ENCODE measurements around the gene SEMA6D.

SEMA6D gene

DNA sequence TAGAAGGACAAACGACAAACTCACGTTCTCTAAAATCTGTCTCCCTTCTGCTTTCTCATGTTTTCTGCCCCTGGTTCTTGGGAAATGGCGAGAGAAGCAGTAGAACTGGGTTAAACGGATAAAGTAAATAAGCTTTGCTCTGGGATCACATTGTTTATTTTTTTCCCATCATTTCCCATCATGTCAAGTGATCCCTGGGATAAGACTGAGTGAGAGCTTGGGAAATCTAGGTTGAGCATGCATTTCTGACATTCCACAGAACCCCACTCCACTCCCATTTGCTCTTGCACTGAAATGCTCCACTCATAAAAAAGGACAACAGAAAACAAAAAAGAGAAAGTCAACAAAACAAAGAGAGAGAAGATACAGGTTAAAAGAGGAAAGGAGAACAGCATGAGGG is 69.1 kb downstream of the SEMA6D start:
- in situ Hi-C loops (cut with MboI; ENCODE audit: low sequenced_read_pairs): no loop called here

DNA sequence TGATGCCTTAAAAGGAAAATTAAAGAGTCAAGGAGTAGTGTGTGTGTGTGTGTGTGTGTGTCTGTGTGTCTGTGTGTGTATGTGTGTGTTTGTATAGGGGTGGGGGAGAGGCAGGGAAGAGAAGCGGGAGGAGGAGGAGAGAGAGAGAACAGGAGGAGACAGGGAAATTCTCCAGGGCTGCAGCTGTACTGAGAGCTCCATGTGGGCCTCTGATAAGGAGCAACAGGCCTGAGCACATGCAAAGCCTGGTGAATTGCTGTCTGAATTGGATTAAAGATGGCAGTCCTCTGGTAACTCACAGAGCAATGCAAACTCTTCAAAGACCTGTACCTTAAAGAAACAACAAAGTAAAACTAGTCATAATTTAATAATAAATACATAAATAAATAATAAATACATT is 70.6 kb downstream of the SEMA6D start:
- in situ Hi-C loops (cut with MboI; ENCODE audit: low sequenced_read_pairs): no loop called here

DNA sequence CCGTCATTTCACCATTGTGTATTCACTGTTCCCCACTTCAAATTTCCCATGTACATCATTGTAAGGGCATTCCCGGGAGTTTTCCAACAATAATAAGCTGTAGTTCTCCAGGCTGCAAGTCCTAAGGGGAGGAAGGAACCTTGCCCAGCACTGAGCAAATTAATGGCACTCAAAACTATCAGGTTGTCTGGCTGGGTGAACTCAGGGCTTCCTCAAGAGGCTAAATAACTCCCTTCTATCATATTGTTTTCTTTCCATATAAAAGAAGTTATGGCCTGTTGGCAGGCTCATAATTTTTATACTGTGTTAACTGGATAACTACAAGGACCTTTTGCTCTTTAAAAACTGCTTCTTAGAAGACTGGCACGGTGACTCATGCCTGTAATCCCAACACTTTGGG is 71.4 kb downstream of the SEMA6D start:
- in situ Hi-C loops (cut with MboI; ENCODE audit: low sequenced_read_pairs): no loop called here

DNA sequence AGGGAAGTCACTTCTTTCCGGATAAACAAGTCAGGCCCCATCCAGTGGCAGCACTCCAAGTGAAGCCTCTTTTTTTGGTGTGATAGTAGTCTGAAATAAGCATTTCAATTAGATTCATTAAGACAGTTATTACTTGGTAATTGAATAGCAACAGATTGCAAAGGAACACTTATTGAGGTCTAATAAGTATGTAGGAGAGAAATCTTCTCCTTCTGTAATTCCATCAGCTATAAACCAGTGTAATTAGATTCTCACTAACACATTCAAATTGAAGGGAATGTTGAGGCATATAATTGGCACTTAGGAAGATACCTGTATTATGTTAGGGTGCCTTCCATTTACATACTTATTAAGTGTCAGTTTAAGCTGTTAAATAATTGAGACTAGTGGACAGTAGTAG is 73.9 kb downstream of the SEMA6D start:
- in situ Hi-C loops (cut with MboI; ENCODE audit: low sequenced_read_pairs): no loop called here

DNA sequence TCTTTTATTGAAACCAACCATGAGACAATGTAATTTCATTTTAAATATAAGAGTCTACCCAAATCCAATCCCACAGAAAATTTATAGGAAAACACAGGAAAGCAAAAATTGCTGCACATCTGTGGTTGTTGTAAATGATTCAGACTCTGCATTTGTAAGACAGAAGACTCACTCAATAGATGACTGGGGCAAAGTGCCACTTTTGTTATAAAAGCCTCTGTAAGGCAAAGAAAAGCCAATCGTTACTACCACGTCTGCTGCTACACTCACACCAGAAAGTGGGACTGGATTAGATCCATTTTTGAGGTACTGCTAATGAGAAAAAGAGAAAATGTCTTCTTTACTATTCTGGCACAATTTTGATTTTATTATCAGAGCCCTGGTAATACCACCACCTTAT is 74.9 kb downstream of the SEMA6D start:
- in situ Hi-C loops (cut with MboI; ENCODE audit: low sequenced_read_pairs): no loop called here

DNA sequence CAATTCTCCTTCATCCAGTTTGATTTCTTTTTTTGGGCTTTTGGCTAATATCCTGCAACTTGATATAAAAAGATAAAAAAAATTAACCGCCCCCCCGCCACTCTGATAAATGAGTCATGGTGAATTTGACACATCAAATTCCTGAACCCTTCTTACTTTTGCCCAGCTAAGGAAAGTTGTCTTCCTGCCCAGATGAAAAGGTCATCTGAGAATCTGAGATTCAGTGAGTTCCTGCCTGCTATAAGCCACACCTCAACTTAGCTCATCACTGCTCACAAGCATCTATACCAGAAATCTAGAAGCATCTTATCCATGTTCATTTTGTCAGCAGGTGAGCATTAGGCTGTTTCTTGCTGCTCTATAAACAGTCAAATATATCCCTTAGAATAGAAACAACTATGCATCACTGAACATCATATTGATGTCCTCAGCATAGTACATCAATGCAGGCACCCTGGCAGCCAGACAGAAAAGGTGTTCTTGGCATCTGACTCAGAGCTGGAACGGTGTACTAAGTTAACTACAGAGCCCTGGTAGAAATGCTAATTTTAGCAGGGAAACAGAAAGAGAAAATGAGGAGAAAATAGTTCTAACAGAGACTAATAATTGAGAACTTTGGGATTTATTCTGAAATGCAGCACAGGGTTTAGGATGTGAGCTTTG is 77.1 kb downstream of the SEMA6D start:
- in situ Hi-C loops (cut with MboI; ENCODE audit: low sequenced_read_pairs): no loop called here

DNA sequence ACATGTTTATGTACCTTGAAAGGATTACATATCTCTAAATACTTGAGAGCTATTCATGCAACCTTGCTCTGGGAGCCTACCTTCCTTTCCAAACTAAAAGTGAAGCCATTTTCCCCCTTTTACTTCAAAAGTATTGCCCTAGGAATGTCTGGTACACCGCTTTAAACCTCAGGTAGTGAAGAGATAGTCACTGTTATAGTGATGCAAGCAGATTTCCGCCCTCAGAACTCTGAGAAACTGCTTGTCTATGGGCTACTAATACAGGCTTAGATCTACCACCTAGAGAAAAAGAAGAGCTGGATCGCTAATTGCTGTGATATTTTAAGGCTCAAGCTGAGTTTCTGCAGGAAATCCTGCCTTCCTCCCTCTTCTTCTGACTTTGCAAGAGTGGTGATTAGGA is 78.6 kb downstream of the SEMA6D start:
- in situ Hi-C loops (cut with MboI; ENCODE audit: low sequenced_read_pairs): no loop called here

DNA sequence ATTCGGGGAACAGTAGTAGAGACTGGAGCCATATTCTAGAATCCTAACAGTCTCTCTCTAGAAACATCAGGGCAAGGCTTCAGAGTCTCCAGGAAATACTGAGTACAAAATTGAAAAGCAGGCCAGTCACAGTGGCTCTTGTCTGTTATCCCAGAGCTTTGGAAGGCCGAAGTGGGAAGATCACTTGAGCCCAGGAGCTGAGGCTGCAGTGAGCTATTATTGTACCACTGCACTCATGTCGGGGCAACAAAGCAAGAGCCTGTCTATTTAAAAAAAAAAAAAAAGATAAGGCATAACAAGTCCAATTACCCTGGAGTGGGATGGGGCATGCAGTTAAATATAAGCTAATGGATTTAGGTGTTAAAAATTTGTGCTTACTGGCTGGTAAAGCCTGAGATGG is 79.0 kb downstream of the SEMA6D start:
- in situ Hi-C loops (cut with MboI; ENCODE audit: low sequenced_read_pairs): no loop called here

DNA sequence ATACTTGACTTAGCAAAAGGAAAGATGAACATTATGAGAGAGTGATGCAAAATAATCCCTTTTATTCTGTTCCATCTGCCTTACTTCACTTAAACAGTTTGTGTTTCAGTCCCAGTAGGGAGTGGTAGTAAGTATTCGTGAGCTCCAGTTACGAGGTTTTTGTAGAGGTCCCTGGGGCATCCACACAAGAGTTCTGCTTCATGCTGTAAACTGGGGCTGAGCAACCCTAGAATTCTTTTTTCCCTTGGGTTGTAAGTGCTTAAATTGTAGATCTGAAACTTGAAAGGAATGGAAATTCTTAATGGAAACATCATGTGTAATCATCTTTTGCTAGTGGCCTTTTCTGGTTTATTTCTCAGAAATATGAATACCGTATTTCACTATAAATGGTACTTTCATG is 79.5 kb downstream of the SEMA6D start:
- in situ Hi-C loops (cut with MboI; ENCODE audit: low sequenced_read_pairs): no loop called here

DNA sequence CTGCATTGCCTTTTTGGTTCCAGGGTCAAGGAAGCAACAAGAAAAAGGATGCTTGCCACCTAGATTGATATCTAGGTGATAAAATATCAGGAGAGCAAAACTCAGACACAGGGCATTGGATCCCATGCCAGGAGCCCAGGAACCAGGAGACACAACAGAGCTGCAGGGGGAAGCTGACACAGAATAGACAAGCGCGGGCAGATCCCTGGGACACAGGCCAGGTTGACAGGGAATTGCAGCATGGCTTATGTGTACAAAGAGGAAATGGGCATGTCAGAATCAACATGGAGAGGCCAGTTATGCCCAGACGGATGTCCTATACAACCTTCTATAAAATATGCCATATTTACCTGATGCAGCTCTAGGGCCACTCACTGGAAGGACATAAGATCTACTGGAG is 84.2 kb downstream of the SEMA6D start:
- in situ Hi-C loops (cut with MboI; ENCODE audit: low sequenced_read_pairs): no loop called here

DNA sequence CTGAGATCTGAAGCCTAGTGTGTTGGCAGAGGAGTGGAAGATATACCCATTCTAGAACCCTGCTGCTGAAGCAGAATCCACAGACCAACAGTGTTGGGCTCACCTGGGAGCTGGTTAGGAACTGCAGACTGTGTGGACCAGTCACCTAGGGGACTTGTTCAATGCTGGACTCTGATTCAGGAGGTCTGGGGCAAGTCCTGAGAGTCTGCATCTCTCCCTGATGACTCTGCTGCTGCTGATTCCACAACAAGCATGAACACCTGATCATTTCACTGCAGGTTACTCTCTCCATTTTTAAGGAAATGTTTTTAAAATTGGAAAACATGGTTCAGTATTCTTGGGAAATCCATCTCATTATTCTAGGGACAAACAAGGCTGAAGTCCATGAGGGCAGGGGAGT is 84.9 kb downstream of the SEMA6D start:
- in situ Hi-C loops (cut with MboI; ENCODE audit: low sequenced_read_pairs): no loop called here

DNA sequence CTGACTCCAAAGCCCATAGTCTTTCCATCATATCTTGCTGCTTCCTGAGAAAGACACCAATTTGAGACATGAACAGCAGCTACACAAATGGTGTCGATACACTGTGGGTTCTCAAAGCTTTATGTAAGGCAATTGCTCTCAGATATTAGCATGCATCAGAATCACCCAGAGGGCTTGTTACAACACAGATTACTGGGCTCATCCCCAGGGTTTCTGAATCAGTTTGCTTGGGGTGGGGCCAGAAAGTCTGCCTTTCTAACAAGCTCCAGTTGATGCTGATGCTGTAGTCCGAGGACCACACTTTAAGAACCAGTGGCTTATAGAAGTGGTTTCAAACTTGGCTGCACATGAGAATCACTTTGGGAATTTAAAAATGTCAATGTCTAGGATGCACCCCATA is 86.5 kb downstream of the SEMA6D start:
- in situ Hi-C loops (cut with MboI; ENCODE audit: low sequenced_read_pairs): no loop called here

DNA sequence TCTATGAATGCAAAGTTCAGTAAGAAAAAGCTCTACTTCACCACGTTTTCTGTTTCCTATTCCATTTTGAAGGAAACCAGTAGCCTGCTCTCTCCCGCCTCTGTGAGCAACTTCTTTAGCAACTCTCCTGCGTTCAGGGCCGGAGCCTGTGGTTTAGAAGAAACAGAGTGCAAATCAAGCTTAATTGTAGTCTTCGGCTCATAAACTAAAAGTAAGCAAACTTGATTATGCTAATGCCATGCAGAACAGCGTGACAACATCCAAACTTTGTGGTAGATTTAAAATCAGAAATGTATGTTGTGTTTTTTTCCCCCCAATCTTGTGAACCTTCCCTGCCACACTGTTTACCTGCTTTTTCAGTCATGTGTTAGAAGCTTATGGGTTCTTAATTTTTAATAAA is 87.4 kb downstream of the SEMA6D start:
- in situ Hi-C loops (cut with MboI; ENCODE audit: low sequenced_read_pairs): no loop called here

DNA sequence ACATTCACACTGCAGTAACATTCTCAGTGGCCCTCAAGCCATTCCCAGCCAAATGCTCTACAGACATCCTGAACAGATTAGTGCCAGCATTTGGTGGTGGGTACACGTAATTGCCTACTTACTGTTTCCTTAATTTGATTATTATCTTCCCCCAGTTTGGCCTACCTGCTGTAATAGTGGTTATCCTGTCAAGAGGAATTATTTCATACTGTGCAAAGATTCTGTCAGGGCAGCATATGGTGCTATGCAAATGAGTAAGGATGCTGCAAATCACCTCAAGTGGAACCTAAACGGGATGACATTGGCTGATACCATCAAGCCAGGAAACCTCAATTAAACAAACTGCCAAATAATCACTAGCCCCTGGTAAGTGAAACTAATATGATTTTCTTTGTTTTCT is 88.7 kb downstream of the SEMA6D start:
- in situ Hi-C loops (cut with MboI; ENCODE audit: low sequenced_read_pairs): no loop called here

DNA sequence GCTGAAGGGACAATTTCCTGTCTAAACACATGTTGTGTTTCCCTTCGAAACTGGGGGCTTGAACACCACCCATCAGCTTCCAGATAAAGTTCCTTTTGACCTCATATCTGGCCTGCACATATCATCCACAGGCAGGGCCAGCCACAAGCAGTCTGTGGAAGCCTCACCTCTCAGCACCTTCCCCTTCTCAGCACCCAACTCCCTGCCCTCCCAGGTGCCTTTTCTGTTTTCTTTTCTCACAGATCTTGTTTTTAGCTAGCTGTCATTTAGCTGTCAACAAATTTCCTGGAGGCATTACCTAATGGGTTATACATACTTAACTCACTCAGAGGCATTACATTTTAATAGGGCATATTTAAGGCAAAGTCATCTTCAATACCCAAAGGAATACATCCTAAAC is 93.9 kb downstream of the SEMA6D start:
- in situ Hi-C loops (cut with MboI; ENCODE audit: low sequenced_read_pairs): no loop called here

DNA sequence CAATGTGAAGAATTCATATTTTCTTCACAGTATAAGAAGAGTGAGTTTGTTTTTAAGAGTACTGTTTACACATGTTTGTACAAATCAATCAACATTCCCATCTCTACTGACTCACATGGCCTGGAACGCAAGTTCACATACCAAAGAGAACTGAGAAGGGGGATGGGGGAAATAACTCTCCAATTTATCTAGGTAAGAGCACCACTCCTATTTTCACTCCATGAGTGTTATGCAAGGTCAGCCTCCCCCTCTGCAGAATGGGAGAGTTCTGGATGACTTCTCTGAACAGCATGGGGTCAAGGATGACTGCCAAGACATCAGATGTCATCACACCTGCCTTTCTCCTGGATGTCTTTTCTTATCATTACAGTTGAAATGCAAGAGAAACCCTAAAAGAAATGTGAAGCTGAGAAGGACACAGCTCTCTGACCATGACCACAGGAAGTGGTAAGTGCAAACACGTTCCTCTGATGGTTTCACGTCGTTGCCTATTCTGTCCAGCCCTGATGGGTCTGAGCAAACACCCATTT is 95.2 kb downstream of the SEMA6D start:
- in situ Hi-C loops (cut with MboI; ENCODE audit: low sequenced_read_pairs): no loop called here

DNA sequence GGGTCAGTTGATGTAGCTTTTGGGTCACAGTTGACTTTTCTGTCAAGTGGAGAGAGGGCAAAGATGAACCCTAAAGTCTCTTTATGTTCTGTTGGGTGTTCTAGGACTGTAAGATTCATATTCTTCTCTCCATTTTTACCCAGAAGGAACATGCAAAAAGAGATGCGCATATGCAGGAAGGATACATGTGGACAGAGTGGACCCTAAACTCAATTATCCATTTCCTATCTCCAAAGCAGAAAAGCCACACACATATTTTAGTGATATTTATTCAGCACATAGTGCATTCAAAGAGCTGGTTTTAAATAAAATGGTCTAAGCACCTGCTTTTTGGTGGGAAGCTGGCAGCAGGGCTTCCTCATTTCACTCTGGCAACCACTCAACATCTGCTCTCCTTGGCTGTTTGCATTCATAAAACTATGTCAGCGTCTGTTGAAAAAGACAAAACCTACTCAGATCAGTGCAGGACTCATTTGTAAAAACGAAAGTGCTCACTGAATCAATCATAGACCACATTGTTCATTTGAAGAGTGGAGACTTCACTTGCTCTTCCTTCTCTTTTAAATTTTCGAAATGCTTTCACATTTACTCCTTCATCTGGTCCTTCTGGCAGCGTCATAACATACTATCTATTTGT is 96.6 kb downstream of the SEMA6D start:
- in situ Hi-C loops (cut with MboI; ENCODE audit: low sequenced_read_pairs): no loop called here

DNA sequence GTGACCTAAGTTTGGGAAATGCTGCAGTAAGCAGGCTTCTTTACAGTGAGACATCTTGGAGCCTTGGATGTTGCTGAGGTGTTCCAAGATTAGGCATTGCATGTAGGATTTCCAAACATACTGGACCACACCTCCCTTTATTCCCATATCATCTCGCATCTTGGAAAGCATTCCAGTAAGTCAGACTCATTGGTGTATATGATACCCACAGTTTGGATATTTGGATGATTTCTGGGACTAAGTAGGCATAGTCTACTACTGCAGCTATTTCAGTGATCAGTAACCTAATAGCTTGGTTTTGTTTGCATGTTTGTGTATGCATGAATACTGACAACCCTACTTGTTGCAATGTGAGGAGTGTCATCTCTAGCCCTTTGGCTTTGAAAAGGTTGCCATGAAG is 97.3 kb downstream of the SEMA6D start:
- in situ Hi-C loops (cut with MboI; ENCODE audit: low sequenced_read_pairs): no loop called here

DNA sequence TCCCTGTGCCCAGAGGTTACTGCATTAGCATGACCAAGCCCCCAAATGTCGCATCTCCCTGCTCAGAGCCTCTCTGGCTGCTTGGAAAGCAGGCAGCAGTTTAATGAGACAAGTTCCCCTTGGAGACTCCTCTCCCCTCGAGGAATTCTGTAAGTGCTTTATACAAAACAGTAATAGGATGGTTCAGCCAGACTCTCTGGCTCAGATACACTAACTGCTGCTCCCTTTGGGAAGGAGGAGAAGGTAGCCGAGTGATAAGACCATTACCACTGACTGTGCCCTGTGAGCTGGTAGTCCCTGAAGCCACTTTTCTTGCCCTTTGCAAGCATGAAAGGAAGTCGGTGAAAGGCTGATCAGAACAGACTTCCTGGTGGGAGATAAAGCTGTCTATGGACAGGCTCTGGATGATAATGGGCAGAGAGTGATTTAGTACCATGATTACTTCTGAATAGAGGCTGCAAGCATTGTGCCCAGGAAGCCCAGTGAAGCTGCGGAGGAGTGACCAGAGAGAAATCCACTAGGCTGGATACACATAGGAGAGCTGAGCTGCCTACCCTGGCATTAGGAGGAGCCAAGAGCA is 100.8 kb downstream of the SEMA6D start:
- in situ Hi-C loops (cut with MboI; ENCODE audit: low sequenced_read_pairs): no loop called here

DNA sequence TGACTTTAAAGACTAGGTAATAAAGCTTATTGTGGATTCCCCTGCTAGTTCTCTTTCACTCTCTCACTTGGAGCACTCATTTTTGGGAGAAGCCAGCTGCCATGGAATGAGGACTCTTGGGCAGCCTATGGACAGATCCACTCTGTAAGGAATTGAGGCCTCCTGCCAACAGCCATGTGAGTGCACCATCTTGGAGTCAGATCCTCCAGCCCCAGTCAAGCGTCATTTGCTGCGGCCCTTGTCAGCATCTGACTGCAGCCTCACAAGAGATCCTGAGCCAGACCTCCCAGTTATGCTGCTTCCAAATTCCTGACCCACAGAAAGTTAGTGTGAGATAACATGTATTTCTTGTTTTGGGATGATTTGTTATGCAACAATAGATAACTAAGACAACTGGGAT is 101.9 kb downstream of the SEMA6D start:
- in situ Hi-C loops (cut with MboI; ENCODE audit: low sequenced_read_pairs): no loop called here

DNA sequence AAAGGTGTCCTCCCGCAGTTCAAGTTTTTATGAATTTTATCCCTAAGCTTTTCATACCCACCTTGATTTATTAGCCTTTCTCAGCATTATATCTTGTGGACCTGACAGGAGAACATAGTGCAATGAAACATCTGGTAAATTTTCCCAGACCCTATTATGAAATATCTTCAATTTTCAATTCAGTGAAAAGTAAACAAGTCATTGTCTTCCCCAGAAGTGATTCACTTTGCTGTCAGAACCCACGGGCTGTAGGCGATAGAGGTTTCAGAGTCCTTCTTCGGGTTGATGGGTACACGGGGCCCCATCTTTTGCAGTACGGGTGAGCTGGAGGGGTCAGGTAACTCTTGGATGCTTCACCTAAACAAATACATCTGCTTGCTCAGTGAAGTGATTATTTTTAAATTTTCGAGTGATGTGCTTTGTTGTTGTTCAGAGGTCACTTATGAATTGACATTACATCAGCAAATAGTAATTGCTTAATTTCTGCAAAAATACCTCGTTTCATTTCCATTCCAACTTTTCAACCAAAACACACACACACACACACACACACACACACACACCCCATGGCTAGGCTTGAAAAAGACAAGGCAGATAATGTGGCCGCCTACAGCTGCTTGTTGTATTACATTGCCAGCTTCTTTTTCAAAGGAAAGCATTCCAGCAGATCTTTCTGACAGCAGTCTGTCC is 102.9 kb downstream of the SEMA6D start:
- in situ Hi-C loops (cut with MboI; ENCODE audit: low sequenced_read_pairs): no loop called here

DNA sequence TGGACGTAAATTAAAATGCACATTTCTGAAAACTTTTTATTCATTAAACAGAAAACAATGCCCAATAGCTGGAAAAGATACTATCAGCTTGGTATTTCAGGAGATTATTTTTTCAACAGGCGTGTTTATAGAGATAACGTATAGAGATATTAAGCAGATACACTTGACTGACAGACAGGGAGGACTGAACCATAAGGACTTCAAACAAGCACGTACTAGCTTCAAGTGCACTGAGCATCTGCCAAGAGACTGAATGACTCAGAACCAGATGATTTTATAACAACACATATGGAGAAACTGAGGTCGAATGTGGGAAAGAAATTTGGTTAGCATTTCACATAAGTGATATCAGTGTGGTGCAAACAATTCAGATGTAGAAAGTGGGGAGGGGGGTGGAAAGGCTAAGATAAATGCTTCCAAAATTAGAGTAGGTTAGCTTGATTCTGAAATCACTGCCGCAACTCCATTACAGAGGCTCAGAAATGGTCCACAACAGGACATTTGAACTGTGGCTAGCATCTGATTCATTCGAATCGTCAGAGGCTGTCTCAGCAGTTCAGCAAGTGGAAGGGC is 103.5 kb downstream of the SEMA6D start:
- in situ Hi-C loops (cut with MboI; ENCODE audit: low sequenced_read_pairs): no loop called here

All from HL-60/S4 treated with retinoic acid at 250 ng/mL for 4 days and 3 days (cell line).